Body of pancreas (tissue), 4 donors: Measurements from ENCODE around the gene TMEM89.

Source experiments
- POLR2A ChIP-seq, 3 donors: fragments of 450-650 bp; IDR thresholded peaks; one replicate each; pipeline ENCODE4 v1.6.1; 2016; ENCODE audit warnings: antibody characterized with exemption in 3 of 3, mild to moderate bottlenecking in 2 of 3
- TF ChIP-seq, protein P1 (sequence below), 7 experiments: fragments of 450-650 bp in 4 of 7; fragments of 200-600 bp in 3 of 7; sonication (generic) in 3 of 7; IDR thresholded peaks; one replicate each; pipeline ENCODE4 v1.5.1; 2016 to 2019; ENCODE audit warnings: antibody characterized with exemption in 7 of 7

DNA sequence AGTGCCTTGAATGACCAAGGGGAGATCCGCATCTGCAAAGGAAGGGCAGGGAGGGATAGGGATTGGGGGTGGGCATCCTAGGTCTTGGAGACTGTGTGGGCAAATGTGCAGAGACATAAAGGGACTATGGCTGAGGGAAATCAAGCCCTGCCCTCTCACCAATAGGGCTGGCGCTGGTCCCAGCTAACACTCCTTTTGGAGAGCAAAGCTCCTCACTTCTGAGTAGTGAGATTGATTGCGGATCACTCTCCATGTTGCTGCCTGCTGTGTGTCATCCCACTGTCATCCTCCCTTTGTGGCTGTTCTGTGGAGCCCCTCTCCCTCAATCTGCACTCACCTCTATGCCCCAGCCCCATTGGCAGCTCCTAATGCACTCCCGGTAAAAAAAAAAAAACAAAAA, 43.4 kb upstream of the TMEM89 start:
- TF ChIP-seq, protein P1, sequence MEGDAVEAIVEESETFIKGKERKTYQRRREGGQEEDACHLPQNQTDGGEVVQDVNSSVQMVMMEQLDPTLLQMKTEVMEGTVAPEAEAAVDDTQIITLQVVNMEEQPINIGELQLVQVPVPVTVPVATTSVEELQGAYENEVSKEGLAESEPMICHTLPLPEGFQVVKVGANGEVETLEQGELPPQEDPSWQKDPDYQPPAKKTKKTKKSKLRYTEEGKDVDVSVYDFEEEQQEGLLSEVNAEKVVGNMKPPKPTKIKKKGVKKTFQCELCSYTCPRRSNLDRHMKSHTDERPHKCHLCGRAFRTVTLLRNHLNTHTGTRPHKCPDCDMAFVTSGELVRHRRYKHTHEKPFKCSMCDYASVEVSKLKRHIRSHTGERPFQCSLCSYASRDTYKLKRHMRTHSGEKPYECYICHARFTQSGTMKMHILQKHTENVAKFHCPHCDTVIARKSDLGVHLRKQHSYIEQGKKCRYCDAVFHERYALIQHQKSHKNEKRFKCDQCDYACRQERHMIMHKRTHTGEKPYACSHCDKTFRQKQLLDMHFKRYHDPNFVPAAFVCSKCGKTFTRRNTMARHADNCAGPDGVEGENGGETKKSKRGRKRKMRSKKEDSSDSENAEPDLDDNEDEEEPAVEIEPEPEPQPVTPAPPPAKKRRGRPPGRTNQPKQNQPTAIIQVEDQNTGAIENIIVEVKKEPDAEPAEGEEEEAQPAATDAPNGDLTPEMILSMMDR (IDR thresholded peaks at IDR 0.05), result no peak
- no peak for TF ChIP-seq POLR2A (IDR thresholded peaks at IDR 0.05)
